Lung (tissue), 12 donors: ENCODE data around the gene CNGA3. TPM values are rescaled to one million over a fixed set of nuclear protein-coding genes. Genes with fewer than 3 reads are reported as not detected.
"Not testable (repeated sequence)": the region's sequence is repeated elsewhere in the genome, so short reads cannot be mapped to it uniquely, and the experiment has no call there.

ENCODE experiments used
- ATAC-seq: fragments of 200-7000 bp; cut with Tn5 transposase; one replicate; pipeline ENCODE4 v1.9.1; 2020; ENCODE audit warnings: moderate number of reproducible peaks; ENCODE audit not compliant: insufficient read depth, low FRiP score
- DNase-seq, 3 donors: peaks; one replicate each; pipeline ENCODE4 v3.0.0-alpha.2; 2013 to 2017
- H3K27ac ChIP-seq, 2 donors: one replicate each; pipeline ENCODE4 v1.5.1; 2013; ENCODE audit warnings: mild to moderate bottlenecking in 2 of 2, moderate library complexity in 2 of 2, control low read depth in 1 of 2, inconsistent platforms in 1 of 2, low read depth in 1 of 2, low read length in 1 of 2
- H3K27me3 ChIP-seq, 3 donors: one replicate each; pipeline ENCODE4 v1.5.1; 2013; ENCODE audit warnings: low read length in 2 of 3; ENCODE audit not compliant: control insufficient read depth in 3 of 3, insufficient read depth in 3 of 3
- H3K36me3 ChIP-seq, 4 donors: one replicate each; pipeline ENCODE4 v1.5.1; 2013; ENCODE audit warnings: low read length in 4 of 4, mild to moderate bottlenecking in 1 of 4, moderate library complexity in 1 of 4; ENCODE audit not compliant: control insufficient read depth in 4 of 4, insufficient read depth in 4 of 4
- H3K4me1 ChIP-seq, 5 donors: one replicate each; pipeline ENCODE4 v1.5.1; 2013; ENCODE audit warnings: low read length in 5 of 5, mild to moderate bottlenecking in 2 of 5, moderate library complexity in 1 of 5; ENCODE audit not compliant: control insufficient read depth in 5 of 5, insufficient read depth in 5 of 5
- H3K4me3 ChIP-seq: one replicate; pipeline ENCODE4 v1.5.1; 2013; ENCODE audit warnings: mild to moderate bottlenecking, control low read depth, moderate library complexity
- H3K9ac ChIP-seq, 2 donors: one replicate each; pipeline ENCODE4 v1.5.1; 2013; ENCODE audit warnings: low read length in 2 of 2, control low read depth in 1 of 2; ENCODE audit not compliant: insufficient read depth in 1 of 2
- H3K9me3 ChIP-seq, 4 donors: one replicate each; pipeline ENCODE4 v1.5.1; 2013; ENCODE audit warnings: low read length in 3 of 4, mild to moderate bottlenecking in 1 of 4, moderate library complexity in 1 of 4; ENCODE audit not compliant: control insufficient read depth in 4 of 4, insufficient read depth in 3 of 4
- WGBS, 2 donors: extraction: QIAGEN DNeasy Blood & Tissue Kit; methylation state at CpG; one replicate each; pipeline ENCODE4 v1.1.7; 2013; 5-methylcytosine and 5-hydroxymethylcytosine counted together
- polyA plus RNA-seq, 2 donors: library from polyadenylated mRNA; stranded (reverse); fragments of 200-250 nt; gene quantifications; one replicate each; pipeline ENCODE4 v1.2.1, GENCODE V29; 2013
- total RNA-seq, 2 donors: library from RNA; depleted of rRNA in 1 of 2; stranded (reverse); fragments of >200 nt in 1 of 2; gene quantifications; one replicate each; pipeline ENCODE4 v1.2.1, GENCODE V29; 2014 to 2021
- TF ChIP-seq, protein P1 (sequence below): IDR thresholded peaks from 2 replicates; pipeline ENCODE4 v1.5.1; 2012; ENCODE audit warnings: mild to moderate bottlenecking; ENCODE audit errors: control extremely low read depth, extremely low read depth
- donor health status: control.
- donor health status: control.
- donor health status: Bipolar disorder and iron deficiency.
- donor health status: healthy.
- donor health status: DM: yes; HTN: yes; CAD: no.

The CNGA3 gene
- total and polyA plus RNA-seq, 4 donors, result 0.06 to 0.40 (median 0.18) TPM

DNA sequence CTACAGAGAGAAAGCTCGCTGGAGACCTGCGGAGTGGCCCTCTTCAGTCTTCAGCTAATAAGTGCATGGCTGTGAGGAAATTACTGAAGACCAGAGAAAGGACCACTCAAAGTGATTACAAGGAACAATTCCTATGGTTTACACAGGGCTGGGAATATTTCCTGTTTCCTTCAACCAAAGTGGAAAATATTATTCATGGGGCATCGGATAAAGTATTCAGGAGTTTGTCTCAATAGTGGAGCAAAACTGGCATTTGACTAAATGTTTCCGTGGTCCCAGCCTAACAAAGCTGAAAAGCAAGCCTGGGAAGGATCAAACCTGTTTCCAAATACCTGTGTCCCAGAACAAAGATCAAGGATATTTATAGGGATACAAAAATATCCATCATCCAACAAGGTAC is 32.0 kb upstream of the CNGA3 start:
- no peaks in the 10 kb centered on the region for H3K4me1 ChIP-seq
- ATAC-seq (no peak), DNase-seq (no peak)
- no peak overlapping the region for H3K4me3 ChIP-seq
- no peaks in the 10 kb centered on the region for H3K27me3 ChIP-seq
- no peak overlapping the region for H3K9ac ChIP-seq
- TF ChIP-seq, protein P1, sequence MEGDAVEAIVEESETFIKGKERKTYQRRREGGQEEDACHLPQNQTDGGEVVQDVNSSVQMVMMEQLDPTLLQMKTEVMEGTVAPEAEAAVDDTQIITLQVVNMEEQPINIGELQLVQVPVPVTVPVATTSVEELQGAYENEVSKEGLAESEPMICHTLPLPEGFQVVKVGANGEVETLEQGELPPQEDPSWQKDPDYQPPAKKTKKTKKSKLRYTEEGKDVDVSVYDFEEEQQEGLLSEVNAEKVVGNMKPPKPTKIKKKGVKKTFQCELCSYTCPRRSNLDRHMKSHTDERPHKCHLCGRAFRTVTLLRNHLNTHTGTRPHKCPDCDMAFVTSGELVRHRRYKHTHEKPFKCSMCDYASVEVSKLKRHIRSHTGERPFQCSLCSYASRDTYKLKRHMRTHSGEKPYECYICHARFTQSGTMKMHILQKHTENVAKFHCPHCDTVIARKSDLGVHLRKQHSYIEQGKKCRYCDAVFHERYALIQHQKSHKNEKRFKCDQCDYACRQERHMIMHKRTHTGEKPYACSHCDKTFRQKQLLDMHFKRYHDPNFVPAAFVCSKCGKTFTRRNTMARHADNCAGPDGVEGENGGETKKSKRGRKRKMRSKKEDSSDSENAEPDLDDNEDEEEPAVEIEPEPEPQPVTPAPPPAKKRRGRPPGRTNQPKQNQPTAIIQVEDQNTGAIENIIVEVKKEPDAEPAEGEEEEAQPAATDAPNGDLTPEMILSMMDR, result no peak
- no peaks in the 10 kb centered on the region for H3K36me3 ChIP-seq
- 77 to 79% methylated on average over 4 of the region's 4 CpGs for WGBS, 2 donors
- peaks cover 0 to 2% (median 0%) of the 10 kb centered on the region in 4 donors for H3K9me3 ChIP-seq
- no peak overlapping the region for H3K27ac ChIP-seq

- no peak for DNase-seq
- H3K9me3 ChIP-seq, result peaks cover 0 to 9% (median 4%) of the 10 kb centered on the region in 4 donors
- no peaks in the 10 kb centered on the region for H3K36me3 ChIP-seq
- ATAC-seq, result no peak
- no peak overlapping the region for H3K9ac ChIP-seq
- H3K4me1 ChIP-seq, result no peaks in the 10 kb centered on the region
- WGBS, 2 donors, result 89 to 94% methylated on average over 2 of the region's 2 CpGs
- no peaks in the 10 kb centered on the region for H3K27me3 ChIP-seq
- TF ChIP-seq, protein P1, result no peak
- no peak overlapping the region for H3K27ac ChIP-seq
- no peak overlapping the region for H3K4me3 ChIP-seq
Measured at GRCh38 chr2:98315957-98316356, 30.3 kb upstream of the CNGA3 start.

GRCh38 chr2:98317214-98317613 is 29.0 kb upstream of the CNGA3 start:
- H3K4me1 ChIP-seq, result no peaks in the 10 kb centered on the region
- H3K27ac ChIP-seq, result no peak overlapping the region
- no peak overlapping the region for H3K4me3 ChIP-seq
- WGBS, 2 donors, result 33 to 46% methylated on average over 3 of the region's 3 CpGs
- no peak overlapping the region for H3K9ac ChIP-seq
- no peaks in the 10 kb centered on the region for H3K27me3 ChIP-seq
- H3K36me3 ChIP-seq, result no peaks in the 10 kb centered on the region
- no peak for DNase-seq
- no peak for ATAC-seq
- H3K9me3 ChIP-seq, result peaks cover 0 to 13% (median 5%) of the 10 kb centered on the region in 4 donors
- TF ChIP-seq, protein P1, result no peak

- H3K9ac ChIP-seq, DNase-seq, H3K36me3 ChIP-seq, H3K4me3 ChIP-seq, H3K4me1 ChIP-seq, H3K27ac ChIP-seq, H3K27me3 ChIP-seq, ATAC-seq: not testable (repeated sequence)
- H3K9me3 ChIP-seq, result peaks cover 0 to 16% (median 6%) of the 10 kb centered on the region in 4 donors
- WGBS, 2 donors, result 93 to 95% methylated on average over 3 of the region's 3 CpGs
Measured at GRCh38 chr2:98320171-98320570, 26.1 kb upstream of the CNGA3 start.
